Esophagus (tissue), 2 donors: ENCODE measurements around the gene SEMA4A. TPM values are rescaled to one million over a fixed set of nuclear protein-coding genes. Genes with fewer than 3 reads are reported as not detected.

Source experiments
- H3K27ac ChIP-seq, 2 donors: one replicate each; pipeline ENCODE4 v1.5.1; 2013; ENCODE audit warnings: low read depth in 2 of 2, mild to moderate bottlenecking in 2 of 2, inconsistent platforms in 1 of 2, low read length in 1 of 2, moderate library complexity in 1 of 2
- H3K27me3 ChIP-seq, 2 donors: one replicate each; pipeline ENCODE4 v1.6.1; 2013; ENCODE audit warnings: low read length in 2 of 2, control low read depth in 1 of 2, mild to moderate bottlenecking in 1 of 2; ENCODE audit not compliant: insufficient read depth in 2 of 2, control insufficient read depth in 1 of 2
- H3K36me3 ChIP-seq, 2 donors: one replicate each; pipeline ENCODE4 v1.6.1; 2013; ENCODE audit warnings: low read length in 1 of 2; ENCODE audit not compliant: control insufficient read depth in 2 of 2, insufficient read depth in 2 of 2
- H3K4me1 ChIP-seq, 2 donors: one replicate each; pipeline ENCODE4 v1.6.1; 2013; ENCODE audit warnings: low read length in 1 of 2; ENCODE audit not compliant: control insufficient read depth in 2 of 2, insufficient read depth in 2 of 2
- H3K4me3 ChIP-seq, 2 donors: one replicate each; pipeline ENCODE4 v1.5.1; 2013; ENCODE audit warnings: low read length in 2 of 2, mild to moderate bottlenecking in 2 of 2, low read depth in 1 of 2, moderate library complexity in 1 of 2
- H3K9me3 ChIP-seq, 2 donors: one replicate each; pipeline ENCODE4 v1.6.1; 2013; ENCODE audit warnings: mild to moderate bottlenecking in 2 of 2, low read depth in 1 of 2, low read length in 1 of 2, moderate library complexity in 1 of 2; ENCODE audit not compliant: control insufficient read depth in 2 of 2, insufficient read depth in 1 of 2
- WGBS, 2 donors: extraction: QIAGEN DNeasy Blood & Tissue Kit; methylation state at CpG; one replicate each; pipeline ENCODE4 v1.1.7; 2013; 5-methylcytosine and 5-hydroxymethylcytosine counted together
- polyA plus RNA-seq, 2 donors: library from polyadenylated mRNA; stranded (reverse); fragments of 200-250 nt; gene quantifications; one replicate each; pipeline ENCODE4 v1.2.3, GENCODE V29; 2013
- donor health status: healthy with polysubstance abuse.
- donor health status: Bipolar disorder and iron deficiency.

SEMA4A gene
- polyA plus RNA-seq, 2 donors: 23.8 to 24.9 TPM

GRCh38 chr1:156146769-156147405 is 6.5 kb upstream of the SEMA4A start:
- no peaks in the 10 kb centered on the region for H3K9me3 ChIP-seq
- no peaks in the 10 kb centered on the region for H3K36me3 ChIP-seq
- H3K4me3 ChIP-seq: no peak overlapping the region
- 14 to 17% methylated on average over 8 to 9 of the region's 9 CpGs for WGBS, 2 donors
- no peaks in the 10 kb centered on the region for H3K27me3 ChIP-seq
- peaks cover 2 to 9% of the 10 kb centered on the region in 2 donors for H3K4me1 ChIP-seq
- no peak overlapping the region for H3K27ac ChIP-seq

DNA sequence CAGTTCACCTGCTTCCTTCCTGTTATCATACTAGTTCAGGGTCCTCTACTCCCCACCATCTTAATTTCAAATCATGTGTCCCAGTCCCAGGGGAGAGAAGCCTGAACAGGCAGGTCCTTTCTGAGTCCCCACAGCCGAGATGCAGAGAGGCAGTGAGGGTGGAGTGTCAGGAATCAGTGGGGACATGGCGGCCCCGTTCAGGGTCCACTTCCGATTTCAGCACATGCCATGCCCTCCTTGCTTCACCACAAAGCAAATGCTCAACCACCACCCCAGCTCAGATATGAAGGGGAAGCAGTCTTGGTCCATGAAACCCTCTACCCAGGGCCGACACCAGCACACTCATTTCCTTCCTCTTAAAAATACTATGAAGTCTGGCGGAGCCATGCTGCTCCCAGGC is 5.2 kb upstream of the SEMA4A start:
- Histone ChIP-seq H3K36me3 (no peaks in the 10 kb centered on the region), H3K4me1 (peaks cover 5 to 18% of the 10 kb centered on the region in 2 donors)

GRCh38 chr1:156149374-156150332 is 3.7 kb upstream of the SEMA4A start:
- Histone ChIP-seq H3K36me3 (no peaks in the 10 kb centered on the region), H3K27me3 (no peaks in the 10 kb centered on the region), H3K9me3 (no peaks in the 10 kb centered on the region), H3K27ac (no peak overlapping the region), H3K4me3 (no peak overlapping the region), H3K4me1 (peaks cover 5 to 18% of the 10 kb centered on the region in 2 donors)
- 32 to 33% methylated on average over 20 of the region's 20 CpGs for WGBS, 2 donors

More for the DNA sequence above, 5.2 kb upstream of the SEMA4A start:
- no peaks in the 10 kb centered on the region for H3K27me3 ChIP-seq
- no peak overlapping the region for H3K4me3 ChIP-seq
- no peak overlapping the region for H3K27ac ChIP-seq
- H3K9me3 ChIP-seq: no peaks in the 10 kb centered on the region
- WGBS, 2 donors: 60 to 67% methylated on average over 6 of the region's 6 CpGs

DNA sequence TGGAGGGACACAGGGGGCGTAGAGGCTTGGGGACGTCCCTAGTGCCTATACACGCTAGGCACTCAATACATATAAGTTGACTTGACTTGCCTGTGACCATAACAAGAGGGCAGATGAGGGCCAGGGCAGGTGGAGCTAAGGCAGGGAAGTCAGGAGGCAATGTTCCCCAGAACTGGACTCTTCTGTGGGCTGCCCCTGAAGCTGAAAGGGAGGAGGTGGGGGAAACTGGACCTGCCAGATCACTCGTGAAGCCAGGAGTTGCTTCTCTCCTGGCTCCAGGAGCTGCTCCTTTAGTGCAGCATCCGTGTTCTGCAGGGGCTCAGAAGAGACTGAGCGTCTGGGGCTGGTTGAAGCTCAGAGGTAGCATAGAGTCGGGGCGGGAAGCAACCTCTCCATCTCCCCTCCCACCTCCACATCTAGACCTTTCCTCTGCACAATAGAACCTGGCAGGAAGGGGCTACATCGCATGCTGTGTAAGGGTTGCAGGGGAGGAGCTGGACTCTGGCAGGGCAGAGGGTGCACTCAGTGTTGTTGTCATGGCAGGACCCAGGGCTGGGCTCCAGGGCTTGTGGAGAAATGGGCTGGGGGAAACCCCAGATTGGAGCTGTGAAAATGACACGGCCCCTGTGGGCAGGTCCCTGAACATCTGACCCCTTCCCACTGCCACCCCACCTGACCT is 2.9 kb upstream of the SEMA4A start:
- H3K9me3 ChIP-seq: no peaks in the 10 kb centered on the region
- H3K4me3 ChIP-seq: no peak overlapping the region
- no peaks in the 10 kb centered on the region for H3K36me3 ChIP-seq
- H3K27me3 ChIP-seq: no peaks in the 10 kb centered on the region
- WGBS, 2 donors: 54% methylated on average over 10 of the region's 10 CpGs
- H3K27ac ChIP-seq: no peak overlapping the region
- H3K4me1 ChIP-seq: peaks cover 5 to 18% of the 10 kb centered on the region in 2 donors

- H3K27ac ChIP-seq: peak overlapping the region in 1 of 2 donors; percentile 70
Observed at GRCh38 chr1:156151093-156151688, 2.2 kb upstream of the SEMA4A start.

DNA sequence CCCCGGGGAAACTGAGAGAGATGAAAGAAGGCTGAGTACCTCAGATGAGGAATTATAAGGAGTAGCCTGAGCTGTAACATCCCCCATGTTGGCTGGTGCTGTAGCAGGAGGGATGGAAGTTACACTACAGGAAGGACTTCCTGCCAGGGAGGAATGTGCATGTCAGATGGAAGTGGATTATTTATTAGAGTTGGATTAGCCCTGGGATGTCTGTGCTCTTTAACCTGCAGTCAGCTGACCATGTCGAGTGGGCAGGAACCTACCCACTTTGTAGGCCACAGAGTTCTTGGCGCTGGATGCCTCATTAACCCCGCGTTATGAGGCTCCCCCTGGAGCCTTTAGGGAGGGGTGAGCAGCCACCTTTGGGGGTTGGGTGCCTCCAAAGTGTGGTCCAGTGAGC is 757 bp upstream of the SEMA4A start:
- H3K9me3 ChIP-seq: no peaks in the 10 kb centered on the region
- H3K4me3 ChIP-seq: no peak overlapping the region
- 45 to 61% methylated on average over 5 of the region's 5 CpGs for WGBS, 2 donors
- peak overlapping the region in 1 of 2 donors; percentile 47 for H3K27ac ChIP-seq
- H3K4me1 ChIP-seq: peaks cover 5 to 12% of the 10 kb centered on the region in 2 donors
- peaks cover 0 to 4% of the 10 kb centered on the region in 2 donors for H3K36me3 ChIP-seq
- H3K27me3 ChIP-seq: no peaks in the 10 kb centered on the region

More at GRCh38 chr1:156151093-156151688, 2.2 kb upstream of the SEMA4A start:
- Histone ChIP-seq H3K36me3 (peaks cover 0 to 4% of the 10 kb centered on the region in 2 donors), H3K9me3 (no peaks in the 10 kb centered on the region), H3K4me1 (peaks cover 5 to 18% of the 10 kb centered on the region in 2 donors), H3K27me3 (no peaks in the 10 kb centered on the region), H3K4me3 (no peak overlapping the region)
- WGBS, 2 donors: 56 to 66% methylated on average over 6 of the region's 6 CpGs

- H3K27ac ChIP-seq: peak overlapping the region; percentile 64 to 92
- WGBS, 2 donors: 55 to 68% methylated on average over 11 of the region's 11 CpGs
- H3K9me3 ChIP-seq: no peaks in the 10 kb centered on the region
- no peaks in the 10 kb centered on the region for H3K27me3 ChIP-seq
- peak overlapping the region in 1 of 2 donors; percentile 58 for H3K4me3 ChIP-seq
- H3K4me1 ChIP-seq: peaks cover 5 to 12% of the 10 kb centered on the region in 2 donors
- peaks cover 0 to 6% of the 10 kb centered on the region in 2 donors for H3K36me3 ChIP-seq
Observed at GRCh38 chr1:156154317-156154749, 948 bp downstream of the SEMA4A start.

DNA sequence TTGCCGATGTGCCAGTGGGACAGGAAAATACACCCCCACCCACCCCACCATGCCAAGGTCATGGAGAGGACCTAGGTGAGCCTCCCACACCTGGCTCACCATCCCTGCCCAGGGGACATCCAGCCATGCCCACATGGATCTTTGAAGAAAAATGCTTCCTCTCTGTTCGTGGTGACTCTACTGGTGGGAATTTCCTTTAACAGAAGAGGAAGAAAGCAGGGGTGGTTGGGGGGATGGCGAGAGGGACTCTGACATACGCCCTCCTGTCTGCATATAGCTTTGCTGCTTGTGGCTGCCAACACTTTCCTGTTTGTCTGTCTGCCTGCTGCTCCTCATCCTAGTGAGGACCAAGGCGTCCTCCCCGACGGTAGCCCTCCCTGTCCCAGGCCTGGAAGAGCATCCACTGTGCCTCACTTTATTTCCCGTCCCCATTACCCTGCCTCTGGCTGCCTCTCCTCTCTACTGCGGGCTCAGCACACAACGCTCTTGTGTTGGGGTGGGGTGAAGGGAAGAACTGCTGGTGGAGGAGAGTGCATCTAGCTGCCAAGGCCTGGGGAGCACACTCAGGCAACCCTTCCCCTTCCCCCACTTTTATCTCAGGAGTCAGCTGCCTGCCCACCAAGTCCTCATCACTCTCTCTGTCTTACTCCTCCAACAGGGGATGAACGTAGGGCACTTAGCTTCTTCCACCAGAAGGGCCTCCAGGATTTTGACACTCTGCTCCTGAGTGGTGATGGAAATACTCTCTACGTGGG is 2.5 kb downstream of the SEMA4A start:
- peaks cover 5 to 16% of the 10 kb centered on the region in 2 donors for H3K4me1 ChIP-seq
- H3K9me3 ChIP-seq: no peaks in the 10 kb centered on the region
- H3K27ac ChIP-seq: no peak overlapping the region
- no peaks in the 10 kb centered on the region for H3K27me3 ChIP-seq
- no peak overlapping the region for H3K4me3 ChIP-seq
- H3K36me3 ChIP-seq: peaks cover 0 to 10% of the 10 kb centered on the region in 2 donors
- WGBS, 2 donors: 69 to 71% methylated on average over 12 of the region's 12 CpGs
